ENCODE data around the gene MAP2K5. TPM values are rescaled to one million over a fixed set of nuclear protein-coding genes. Genes with fewer than 3 reads are reported as not detected.

MAP2K5 gene
- total RNA-seq, 1 donor from 2014 or later, result 25.0 TPM

DNA sequence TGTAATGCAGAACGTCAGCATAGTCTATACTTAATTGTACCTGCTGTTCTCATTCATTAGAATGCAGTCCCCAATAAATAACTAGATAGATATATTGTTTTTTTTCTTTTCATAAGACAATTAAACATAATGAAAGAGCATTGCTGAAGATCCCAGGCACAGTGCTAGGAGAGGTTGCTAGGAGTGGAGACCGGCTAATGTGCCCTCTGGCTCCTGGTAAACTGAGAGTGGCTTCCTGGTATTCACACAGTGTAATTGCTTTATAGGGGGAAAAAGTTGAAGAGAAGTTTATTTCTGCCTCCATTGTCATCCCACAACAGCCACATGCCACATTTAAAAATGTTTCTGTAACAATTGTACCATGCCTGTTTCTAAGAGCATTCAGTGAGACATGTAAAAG lies 135.6 kb downstream of the MAP2K5 start:
- Histone ChIP-seq H3K4me1 (no peaks in the 10 kb centered on the region), H3K4me3 (no peak overlapping the region), H3K27ac (replicated peaks) (no peak overlapping the region), H3K27me3 (ENCODE audit: low read depth) (no peaks in the 10 kb centered on the region), H3K9me3 (replicated peaks) (peaks cover 5% of the 10 kb centered on the region), H3K36me3 (peaks cover under 1% of the 10 kb centered on the region)
- intact Hi-C loops (cut with micrococcal nuclease), result no loop called here
- TF ChIP-seq, protein P1, sequence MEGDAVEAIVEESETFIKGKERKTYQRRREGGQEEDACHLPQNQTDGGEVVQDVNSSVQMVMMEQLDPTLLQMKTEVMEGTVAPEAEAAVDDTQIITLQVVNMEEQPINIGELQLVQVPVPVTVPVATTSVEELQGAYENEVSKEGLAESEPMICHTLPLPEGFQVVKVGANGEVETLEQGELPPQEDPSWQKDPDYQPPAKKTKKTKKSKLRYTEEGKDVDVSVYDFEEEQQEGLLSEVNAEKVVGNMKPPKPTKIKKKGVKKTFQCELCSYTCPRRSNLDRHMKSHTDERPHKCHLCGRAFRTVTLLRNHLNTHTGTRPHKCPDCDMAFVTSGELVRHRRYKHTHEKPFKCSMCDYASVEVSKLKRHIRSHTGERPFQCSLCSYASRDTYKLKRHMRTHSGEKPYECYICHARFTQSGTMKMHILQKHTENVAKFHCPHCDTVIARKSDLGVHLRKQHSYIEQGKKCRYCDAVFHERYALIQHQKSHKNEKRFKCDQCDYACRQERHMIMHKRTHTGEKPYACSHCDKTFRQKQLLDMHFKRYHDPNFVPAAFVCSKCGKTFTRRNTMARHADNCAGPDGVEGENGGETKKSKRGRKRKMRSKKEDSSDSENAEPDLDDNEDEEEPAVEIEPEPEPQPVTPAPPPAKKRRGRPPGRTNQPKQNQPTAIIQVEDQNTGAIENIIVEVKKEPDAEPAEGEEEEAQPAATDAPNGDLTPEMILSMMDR (IDR thresholded peaks at IDR 0.05; ENCODE audit: borderline replicate concordance), result no peak
- no peak for DNase-seq

DNA sequence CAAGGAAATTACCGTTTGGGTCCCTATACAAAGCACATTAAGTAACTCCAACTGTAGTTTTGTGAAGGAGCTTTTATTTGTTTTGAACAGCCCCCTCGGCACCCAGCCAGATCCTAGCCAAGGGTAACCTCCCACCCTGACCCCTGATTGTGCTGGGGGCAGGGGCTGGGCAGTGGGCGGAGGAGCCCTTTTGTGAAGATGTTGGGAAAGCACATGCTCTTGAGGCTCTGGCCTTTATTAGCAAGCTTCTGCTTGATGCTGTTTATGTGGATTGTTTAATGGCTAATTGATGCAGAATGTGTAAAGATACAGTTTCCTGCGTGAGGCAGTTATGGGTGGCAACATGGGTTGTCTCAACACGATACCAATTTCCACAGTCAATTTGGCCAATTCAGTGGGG lies 136.5 kb downstream of the MAP2K5 start:
- TF ChIP-seq, protein P1 (IDR thresholded peaks at IDR 0.05; ENCODE audit: borderline replicate concordance), result no peak
- Histone ChIP-seq H3K36me3 (peaks cover 10% of the 10 kb centered on the region), H3K27me3 (ENCODE audit: low read depth) (no peaks in the 10 kb centered on the region), H3K27ac (replicated peaks) (no peak overlapping the region), H3K9me3 (replicated peaks) (peaks cover 13% of the 10 kb centered on the region), H3K4me1 (no peaks in the 10 kb centered on the region), H3K4me3 (no peak overlapping the region)
- DNase-seq, result no peak
- intact Hi-C loops (cut with micrococcal nuclease), result no loop called here

DNA sequence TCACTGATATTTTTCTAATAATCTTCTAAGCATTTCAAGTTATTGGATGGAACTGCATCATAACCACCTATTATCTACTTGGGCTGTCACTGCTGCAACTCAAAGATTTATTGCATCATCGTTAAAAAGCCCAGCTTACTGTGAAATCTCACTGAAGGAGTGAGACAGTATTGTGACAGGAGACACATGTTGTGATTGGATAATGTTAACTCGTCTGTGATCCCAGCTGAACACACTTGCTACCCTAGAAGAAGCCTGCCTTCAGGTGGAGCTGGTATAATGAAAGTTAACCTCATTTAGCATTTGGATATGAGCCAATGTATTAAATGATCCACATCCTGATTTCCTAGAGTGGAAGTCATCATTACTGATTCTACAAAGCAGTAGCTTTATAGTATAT lies 138.1 kb downstream of the MAP2K5 start:
- Histone ChIP-seq H3K36me3 (peaks cover 22% of the 10 kb centered on the region), H3K4me3 (no peak overlapping the region), H3K4me1 (no peaks in the 10 kb centered on the region), H3K27ac (replicated peaks) (no peak overlapping the region), H3K27me3 (ENCODE audit: low read depth) (no peaks in the 10 kb centered on the region), H3K9me3 (replicated peaks) (peaks cover 29% of the 10 kb centered on the region)
- TF ChIP-seq, protein P1 (IDR thresholded peaks at IDR 0.05; ENCODE audit: borderline replicate concordance), result no peak
- no peak for DNase-seq
- intact Hi-C loops (cut with micrococcal nuclease), result no loop called here

DNA sequence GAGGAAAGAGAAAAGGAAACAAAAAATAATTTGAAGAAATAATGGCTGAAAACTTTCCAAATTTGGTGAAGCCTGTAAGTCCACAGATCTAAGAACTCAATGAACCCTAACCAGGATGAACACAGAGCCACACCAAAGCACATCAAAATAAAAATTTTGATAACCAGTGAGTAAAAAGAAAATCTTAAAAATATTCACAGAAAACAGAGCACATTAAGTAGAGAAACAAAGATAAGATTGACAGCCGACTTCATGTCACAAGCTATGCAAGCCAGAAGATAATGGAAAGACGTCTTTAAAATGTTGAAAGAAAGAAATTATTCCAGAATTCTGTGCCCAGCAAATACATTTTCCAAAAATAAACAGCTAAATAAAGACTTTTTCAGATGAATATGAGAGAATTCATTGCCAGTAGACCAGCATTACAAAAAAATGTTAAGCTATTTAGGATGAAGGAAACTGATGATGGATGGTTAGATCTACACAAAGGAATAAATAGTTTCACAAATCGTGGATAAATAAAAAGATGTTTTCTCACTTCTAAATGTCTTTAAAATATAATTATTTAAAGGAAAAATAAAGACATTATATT lies 142.6 kb downstream of the MAP2K5 start:
- Histone ChIP-seq H3K9me3 (replicated peaks) (peaks cover 31% of the 10 kb centered on the region), H3K27me3 (ENCODE audit: low read depth) (no peaks in the 10 kb centered on the region), H3K4me1 (no peaks in the 10 kb centered on the region), H3K4me3 (no peak overlapping the region), H3K36me3 (peaks cover 22% of the 10 kb centered on the region), H3K27ac (replicated peaks) (no peak overlapping the region)
- DNase-seq, result no peak
- TF ChIP-seq, protein P1 (IDR thresholded peaks at IDR 0.05; ENCODE audit: borderline replicate concordance), result no peak
- intact Hi-C loops (cut with micrococcal nuclease), result no loop called here

DNA sequence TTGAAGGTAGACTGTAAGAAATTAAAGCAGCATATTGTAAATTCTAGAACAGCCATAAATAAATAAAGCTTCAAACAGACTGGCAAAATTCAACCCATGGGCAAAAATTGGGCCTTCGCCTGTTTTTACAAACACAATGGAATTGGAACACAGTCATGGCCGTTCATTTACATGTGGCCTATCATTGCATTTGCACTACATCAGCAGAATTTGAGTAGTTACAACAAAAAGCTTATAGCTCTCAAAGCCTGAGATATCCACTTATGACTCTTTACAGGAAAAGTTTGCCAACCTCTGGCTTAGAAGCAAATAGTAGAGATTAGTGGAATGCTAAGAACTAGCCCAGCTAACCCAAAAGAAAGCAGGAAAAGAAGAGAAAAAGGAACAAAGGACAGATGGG lies 143.2 kb downstream of the MAP2K5 start:
- Histone ChIP-seq H3K36me3 (peaks cover 22% of the 10 kb centered on the region), H3K27ac (replicated peaks) (no peak overlapping the region), H3K4me3 (no peak overlapping the region), H3K4me1 (no peaks in the 10 kb centered on the region), H3K9me3 (replicated peaks) (peaks cover 31% of the 10 kb centered on the region), H3K27me3 (ENCODE audit: low read depth) (no peaks in the 10 kb centered on the region)
- TF ChIP-seq, protein P1 (IDR thresholded peaks at IDR 0.05; ENCODE audit: borderline replicate concordance), result no peak
- DNase-seq, result no peak
- intact Hi-C loops (cut with micrococcal nuclease), result no loop called here

Data from left ventricle myocardium inferior (tissue), 1 donor.